Esophagus muscularis mucosa (tissue), 4 donors: ENCODE measurements around the gene ZNF365.

Experiments
- EP300 ChIP-seq: sonication (generic); formaldehyde crosslinking; IDR thresholded peaks from one replicate; pipeline ENCODE4 v1.6.1; 2017; ENCODE audit warnings: antibody characterized with exemption
- POLR2A ChIP-seq: fragments of 450-650 bp; IDR thresholded peaks from one replicate; pipeline ENCODE4 v1.6.1; 2017; ENCODE audit warnings: antibody characterized with exemption, moderate library complexity, mild to moderate bottlenecking, low read depth
- TF ChIP-seq, protein P1 (sequence below), 3 experiments: fragments of 200-600 bp in 2 of 3; fragments of 450-650 bp in 1 of 3; sonication (generic) in 2 of 3; IDR thresholded peaks; one replicate each; pipeline ENCODE4 v1.5.1; 2017 to 2019; ENCODE audit warnings: antibody characterized with exemption in 3 of 3, mild to moderate bottlenecking in 2 of 3, moderate library complexity in 1 of 3

DNA sequence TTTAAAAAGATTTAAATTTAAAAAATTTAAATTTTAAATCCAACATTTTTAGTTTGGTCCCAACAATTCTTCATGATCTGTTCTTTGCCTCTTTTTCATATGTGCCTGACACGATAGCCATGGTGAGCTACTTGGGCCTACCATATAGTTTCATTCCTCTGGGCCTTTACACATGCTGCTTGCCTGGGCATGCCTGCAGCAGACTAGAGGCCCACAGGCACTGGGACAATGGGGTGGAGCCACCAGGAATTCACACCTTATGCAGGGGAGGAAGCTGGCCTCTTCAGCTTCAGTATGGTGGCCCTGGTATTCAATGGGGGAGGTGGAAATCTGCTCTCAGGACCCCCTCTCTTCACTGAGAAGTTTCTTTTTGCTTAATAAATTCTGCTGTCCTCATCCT lies 37.8 kb upstream of the ZNF365 start:
- no peak for TF ChIP-seq POLR2A
- no peak for TF ChIP-seq EP300
- TF ChIP-seq, protein P1, sequence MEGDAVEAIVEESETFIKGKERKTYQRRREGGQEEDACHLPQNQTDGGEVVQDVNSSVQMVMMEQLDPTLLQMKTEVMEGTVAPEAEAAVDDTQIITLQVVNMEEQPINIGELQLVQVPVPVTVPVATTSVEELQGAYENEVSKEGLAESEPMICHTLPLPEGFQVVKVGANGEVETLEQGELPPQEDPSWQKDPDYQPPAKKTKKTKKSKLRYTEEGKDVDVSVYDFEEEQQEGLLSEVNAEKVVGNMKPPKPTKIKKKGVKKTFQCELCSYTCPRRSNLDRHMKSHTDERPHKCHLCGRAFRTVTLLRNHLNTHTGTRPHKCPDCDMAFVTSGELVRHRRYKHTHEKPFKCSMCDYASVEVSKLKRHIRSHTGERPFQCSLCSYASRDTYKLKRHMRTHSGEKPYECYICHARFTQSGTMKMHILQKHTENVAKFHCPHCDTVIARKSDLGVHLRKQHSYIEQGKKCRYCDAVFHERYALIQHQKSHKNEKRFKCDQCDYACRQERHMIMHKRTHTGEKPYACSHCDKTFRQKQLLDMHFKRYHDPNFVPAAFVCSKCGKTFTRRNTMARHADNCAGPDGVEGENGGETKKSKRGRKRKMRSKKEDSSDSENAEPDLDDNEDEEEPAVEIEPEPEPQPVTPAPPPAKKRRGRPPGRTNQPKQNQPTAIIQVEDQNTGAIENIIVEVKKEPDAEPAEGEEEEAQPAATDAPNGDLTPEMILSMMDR (IDR thresholded peaks at IDR 0.05), result no peak
